GM21526 (cell line): ENCODE results near the gene CARD19.

Experiments
- ATAC-seq: cut with Tn5 transposase; IDR thresholded peaks from one replicate; pipeline ENCODE4 v1.9.1; 2021; ENCODE audit warnings: moderate library complexity; ENCODE audit not compliant: unreplicated experiment, low FRiP score

CARD19 gene

DNA sequence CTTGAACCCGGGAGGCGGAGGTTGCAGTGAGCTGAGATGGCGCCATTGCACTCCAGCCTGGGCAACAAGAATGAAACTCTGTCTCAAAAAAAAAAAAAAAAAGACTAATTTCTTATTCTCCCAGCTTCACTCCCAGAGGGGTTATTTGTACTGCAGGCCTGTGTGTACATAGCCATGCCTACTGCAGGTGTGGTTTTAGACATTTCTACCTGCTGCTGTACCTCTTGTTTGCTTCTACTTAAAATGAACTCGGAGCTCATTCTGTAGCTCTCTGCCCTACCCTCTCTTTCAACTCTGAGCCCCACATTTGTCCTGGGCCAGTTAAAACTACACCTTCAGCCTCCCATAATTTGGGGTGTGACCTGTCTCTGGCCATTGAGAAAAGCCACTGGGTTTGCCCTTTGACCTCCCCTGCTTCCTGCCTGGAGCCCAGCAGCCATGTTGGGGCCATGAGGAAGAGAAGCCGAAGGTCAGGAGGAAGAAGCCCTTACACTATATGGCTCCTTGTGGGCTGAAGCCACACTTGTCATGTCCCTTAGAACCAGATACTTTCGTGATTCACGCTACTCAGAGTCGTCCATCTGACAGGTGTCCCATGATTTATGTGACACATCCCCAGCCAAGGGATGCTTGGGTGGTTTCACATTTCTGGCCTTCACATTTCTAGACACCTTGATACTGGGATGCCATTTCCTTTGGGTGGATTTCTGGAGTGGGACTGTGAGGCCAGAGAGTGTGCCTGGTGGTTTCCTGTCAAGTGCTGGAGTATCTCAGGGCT, 9.4 kb upstream of the CARD19 start:
- no peak for ATAC-seq

DNA sequence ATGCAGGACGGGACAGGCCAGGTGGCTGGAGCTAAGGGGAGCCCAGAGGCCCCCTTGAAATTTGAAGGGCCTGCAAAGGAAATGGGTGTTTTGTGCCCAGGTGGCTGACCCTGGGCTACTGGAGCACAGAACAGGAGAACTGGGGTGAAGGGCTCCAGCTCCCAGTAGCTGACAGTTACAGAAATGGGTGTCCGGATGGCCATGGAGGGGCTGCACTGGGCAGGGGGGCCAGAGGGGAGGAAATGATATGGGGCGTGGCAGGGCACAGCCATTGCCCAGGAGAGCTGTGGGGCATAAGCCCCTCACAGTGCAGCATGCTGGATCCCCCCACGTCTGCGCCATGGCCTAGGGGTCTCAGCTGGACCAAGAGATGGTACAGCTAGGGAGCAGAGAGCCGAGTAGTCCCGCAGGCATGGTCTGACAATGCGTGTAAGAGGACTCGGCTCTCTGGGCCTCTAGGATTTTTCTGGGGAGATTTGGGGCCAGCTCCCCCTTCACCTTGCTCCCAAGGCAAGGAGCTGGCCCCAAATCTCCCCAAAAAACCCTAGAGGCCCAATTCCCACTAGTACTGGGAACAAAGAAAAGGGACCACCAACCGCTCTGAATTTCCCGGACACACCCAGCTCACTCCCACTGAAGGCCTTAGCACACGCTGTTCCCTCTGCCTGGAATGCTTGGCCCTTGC, 7.9 kb upstream of the CARD19 start:
- no peak for ATAC-seq

- no peak for ATAC-seq
These were observed 7.4 kb upstream of the CARD19 start for GRCh38 chr9:93088656-93089015.

DNA sequence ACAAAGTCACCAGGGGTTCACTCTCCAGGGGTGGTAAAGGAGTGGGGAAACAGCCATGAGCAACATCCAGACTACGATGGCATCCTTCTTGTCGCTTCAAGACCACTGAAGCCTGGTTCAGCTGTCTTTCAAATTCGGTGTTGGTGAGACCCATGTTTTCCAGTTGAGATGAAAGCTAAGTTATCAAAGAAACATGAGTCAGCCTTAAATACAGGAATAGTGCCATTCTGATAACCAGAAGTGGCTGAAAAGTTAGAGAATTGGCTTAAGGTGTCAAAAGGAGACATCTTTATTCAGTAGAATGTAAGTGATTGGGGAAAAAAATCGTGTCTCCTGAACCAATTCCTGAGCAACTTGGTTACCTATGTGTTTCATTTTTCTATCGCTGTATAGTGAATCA, 7.0 kb upstream of the CARD19 start:
- no peak for ATAC-seq

DNA sequence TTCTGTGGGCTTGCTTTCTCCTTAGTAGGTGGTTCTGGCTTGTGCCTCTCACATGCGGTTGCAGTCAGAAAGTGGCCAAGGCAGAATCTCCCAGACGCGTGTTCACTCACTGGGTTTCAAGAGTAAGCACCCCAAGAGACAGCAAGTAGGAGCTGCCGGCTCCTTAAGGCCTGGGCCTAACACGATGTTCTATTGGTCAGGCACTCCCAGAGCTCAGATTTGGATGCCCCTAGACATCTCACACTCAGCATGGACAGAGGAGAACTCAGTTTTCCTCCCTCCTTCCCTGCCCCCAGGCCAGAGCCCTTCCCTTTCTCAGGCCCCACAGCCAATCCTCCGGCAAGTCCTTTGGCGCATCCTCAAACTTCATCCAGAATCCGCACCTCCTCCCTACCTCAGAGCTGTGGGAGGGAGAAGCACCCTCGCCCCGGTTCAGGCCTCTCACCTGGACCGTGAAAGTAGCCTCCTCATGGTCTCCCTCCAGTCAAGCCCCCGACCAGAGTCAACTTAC, 6.5 kb upstream of the CARD19 start:
- no peak for ATAC-seq

DNA sequence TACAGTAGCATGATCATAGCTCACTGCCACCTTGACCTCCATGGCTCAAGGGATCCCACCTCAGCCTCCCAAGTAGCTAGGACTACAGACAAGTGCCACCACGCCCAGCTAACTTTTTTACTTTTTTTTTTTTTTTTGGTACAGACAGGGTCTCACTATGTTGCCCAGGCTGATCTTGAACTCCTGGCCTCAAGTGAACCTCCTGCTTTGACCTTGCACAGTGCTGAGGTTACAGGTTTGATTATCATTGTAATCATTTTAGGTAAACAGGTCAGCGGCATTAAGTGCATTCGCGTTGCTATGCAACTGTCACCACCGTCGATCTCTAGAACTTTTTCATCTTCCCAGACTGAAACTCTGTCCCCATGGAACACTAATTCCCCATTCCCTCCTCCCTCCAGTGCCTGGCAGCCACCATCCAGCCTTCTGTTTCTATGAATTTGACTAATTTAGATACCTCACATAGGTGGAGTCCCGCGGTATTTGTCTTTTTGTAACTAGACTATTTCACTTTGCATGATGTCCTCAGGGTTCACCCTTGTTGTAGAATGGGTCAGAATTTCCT, 5.8 kb upstream of the CARD19 start:
- ATAC-seq: no peak

- no peak for ATAC-seq
These were observed 5.0 kb upstream of the CARD19 start for GRCh38 chr9:93091056-93091452.

DNA sequence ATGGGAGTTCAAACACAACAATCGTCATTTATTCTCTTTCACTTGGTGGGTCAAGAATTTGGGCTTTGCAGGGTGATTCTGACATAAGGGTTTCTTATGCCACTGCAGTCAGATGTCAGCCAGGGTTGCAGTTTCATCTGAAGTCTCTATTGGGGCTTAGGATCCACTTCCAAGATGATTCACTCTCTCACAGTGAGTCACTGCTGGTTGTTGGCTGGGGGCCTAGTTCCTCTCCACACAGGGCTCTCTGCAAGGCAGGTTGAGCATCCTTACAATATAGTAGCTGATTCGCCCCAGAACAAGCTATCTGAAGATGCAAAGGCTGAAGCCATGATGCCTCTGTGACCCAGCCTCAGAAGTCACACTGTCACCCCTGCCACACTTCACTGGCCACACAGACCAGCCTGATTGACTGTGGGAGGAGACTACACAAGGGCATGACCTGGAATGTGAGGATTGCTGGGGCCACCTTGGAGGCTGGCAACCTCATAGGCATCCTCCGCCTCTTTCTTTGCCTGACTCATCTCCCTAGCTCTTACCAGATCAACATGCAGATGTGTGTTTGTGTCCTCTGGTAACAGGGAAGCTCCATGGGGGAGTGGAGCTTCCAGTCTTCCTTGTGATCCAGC, 4.5 kb upstream of the CARD19 start:
- ATAC-seq: no peak

DNA sequence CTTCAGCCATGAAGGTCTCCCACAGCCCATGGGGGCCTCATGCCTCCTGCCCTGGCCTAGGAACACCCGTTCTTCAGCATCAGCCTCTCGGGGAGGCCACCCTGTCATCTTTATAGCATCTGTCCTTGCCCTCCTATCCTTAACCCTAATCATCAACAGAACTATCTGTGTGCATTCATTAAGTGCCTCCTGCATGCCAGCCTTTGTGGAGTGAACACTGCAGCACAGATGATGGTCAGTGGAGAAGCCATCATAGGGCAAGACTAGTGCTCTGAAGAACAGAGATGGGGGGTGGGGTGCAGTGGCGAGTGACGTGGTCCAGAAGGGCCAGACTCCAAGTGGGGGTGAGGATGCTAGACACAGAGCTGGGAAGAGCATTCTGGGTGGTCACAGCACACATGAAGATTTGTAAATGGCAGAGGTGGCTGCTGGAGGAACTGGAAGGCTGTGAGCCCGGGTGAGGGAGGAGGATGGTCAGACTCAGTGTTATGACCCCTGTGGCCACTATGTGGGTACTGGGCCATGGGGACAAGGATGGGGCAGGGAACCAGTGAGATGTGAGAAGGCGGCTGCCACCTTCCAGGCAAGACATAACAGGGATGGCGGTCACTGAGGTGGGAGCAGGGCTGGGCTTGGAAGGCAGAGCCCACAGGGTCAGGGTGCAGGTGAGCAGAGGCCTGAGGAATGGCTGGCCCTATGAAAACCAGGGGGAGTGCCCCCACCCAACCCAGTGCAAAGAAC, 3.6 kb upstream of the CARD19 start:
- ATAC-seq: no peak

DNA sequence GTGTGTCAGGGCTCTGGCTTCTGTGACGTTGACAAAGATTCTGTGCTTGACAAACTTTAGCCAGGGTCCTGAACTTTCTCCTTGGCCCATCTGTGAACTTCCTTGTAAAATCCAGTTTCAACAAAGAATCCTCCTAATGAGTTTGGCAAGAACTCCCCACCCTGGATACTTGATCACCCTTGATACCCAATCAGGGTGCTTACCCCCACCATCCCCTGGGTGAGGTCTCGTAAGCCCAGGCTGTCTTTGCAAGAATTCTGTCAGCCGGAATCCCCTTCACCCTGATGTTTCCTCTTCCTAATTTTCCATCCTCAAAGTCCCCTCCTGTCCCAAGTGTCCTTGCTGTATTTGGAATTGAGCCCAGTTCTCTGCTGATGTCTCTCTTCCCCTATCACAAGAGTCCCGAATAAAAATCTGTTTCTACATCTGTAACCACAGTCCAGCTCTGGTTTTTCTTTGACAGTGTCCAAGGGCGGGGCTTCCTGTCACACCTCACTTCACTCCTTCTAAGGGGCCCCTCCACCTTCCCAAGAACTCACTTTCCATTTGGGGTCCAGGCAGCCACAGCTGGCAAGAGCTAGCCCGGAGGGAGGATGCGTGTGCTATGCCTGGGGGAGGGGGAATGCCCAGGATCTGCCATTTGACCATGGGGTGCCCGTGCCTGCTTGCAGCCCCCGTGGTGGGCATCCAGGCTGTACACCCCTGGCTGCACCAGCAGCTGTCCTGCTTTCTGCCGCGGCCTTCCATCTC, 2.7 kb upstream of the CARD19 start:
- ATAC-seq: no peak

DNA sequence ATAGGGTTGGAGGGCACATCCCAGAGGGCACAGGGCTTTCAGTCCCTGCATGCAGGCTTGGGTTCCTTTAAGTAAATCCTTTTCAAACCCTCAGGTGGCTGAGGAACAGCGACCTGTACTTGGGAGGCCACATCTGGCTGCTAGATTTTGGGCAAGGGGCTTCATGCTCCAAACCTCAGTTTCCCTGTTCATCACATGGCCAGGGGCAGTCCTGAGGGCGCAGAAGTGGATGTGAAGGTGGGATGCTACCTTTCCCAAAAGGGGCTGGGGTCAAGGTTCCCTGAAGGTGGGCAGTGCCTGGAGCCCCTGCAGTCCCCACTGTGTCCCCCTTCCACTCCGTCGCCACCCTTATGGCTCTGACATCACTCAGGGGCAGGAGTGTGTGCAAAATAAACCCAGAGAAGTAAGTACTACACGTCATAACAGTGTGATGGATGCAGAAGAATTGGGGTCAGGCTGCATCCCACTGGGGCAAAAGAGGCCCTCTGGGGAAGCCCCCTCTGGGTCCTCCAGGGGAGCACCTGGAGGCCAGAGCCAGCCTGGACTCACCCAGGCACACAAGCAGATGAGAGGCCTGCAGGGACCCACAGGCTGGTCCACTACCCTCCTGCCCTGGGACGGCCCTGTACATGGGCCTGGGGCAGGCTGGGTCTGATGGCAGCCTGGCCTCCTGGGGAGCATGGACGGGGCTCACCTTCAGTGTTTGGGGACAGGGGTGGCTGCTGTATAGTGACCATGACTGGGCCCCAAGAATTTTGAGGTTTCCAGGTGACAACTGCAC, 1.9 kb upstream of the CARD19 start:
- no peak for ATAC-seq

- ATAC-seq: no peak
These were observed 1.3 kb upstream of the CARD19 start for GRCh38 chr9:93094658-93095204.

DNA sequence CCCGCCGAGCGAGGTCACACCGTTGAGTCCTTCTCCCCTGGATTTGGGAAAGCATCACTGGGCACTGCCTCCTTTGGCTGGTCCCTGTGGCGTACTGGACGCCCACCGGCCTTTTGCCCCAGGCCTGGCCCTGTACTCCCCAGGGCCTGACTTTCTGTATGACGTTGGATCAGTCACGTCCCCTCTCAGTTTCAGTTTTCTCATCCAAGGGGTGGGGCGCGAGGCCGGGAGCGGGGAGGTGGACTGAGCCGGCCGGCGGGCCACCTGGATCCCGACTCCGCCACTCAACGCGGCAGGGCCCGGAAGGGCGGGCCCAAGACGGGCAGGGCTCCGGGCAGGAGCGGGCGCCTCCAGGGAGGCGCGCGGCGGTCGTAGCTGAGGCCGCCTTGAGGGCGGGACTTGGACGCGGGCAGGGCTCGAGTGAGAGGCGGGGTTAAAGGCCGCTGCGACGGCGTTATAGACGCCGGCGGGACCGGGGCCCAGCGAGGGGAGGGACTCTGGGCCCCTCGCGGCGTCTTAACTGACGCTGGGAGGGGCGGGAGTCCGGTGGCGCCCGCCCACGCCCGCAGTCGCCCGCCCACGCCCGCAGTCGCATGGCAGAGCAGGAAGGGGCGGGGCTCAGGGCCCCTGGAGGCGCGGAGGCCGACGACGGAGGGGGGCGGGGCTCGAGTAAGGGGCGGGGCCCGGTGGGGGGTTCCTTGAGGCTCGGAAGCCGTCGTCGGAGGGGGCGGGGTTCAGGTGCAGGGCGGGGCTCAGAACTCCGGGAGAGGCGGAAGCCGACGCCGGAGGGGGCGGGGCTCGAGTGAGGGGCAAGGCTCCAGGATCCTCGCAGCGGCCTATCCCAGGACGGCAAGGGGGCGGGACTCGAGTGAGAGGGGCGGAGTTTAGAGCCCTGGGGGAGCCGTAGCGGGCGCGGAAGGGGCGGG, 549 bp upstream of the CARD19 start:
- ATAC-seq: peak; percentile 51

DNA sequence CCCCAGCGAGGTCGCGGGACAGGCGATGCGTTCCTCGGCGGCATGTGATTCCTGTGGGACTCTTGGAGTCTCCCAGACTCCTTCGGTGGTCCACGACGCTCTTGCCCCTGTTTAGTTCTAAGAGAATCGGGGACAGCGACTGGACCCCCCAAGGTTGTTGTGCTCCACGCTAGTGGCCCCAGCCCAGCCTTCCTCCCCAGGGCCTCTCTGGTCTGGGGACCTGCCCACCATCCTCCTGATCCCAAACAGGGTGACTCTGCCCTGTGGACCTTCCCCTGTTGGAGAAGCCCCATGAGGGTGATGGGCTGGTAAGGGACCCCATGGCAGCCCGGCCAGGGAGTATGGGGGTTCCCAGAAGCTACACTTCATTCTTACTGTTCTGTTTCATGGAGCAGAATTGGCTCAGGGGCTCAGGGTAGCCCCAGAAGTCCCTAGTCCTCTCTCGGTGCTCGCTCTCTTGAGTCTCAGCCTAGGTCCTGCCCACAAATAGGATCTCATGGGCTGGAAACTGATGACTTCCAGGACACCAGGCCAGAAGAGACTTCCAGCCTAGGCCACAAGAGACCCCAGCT, 880 bp downstream of the CARD19 start:
- ATAC-seq: no peak

DNA sequence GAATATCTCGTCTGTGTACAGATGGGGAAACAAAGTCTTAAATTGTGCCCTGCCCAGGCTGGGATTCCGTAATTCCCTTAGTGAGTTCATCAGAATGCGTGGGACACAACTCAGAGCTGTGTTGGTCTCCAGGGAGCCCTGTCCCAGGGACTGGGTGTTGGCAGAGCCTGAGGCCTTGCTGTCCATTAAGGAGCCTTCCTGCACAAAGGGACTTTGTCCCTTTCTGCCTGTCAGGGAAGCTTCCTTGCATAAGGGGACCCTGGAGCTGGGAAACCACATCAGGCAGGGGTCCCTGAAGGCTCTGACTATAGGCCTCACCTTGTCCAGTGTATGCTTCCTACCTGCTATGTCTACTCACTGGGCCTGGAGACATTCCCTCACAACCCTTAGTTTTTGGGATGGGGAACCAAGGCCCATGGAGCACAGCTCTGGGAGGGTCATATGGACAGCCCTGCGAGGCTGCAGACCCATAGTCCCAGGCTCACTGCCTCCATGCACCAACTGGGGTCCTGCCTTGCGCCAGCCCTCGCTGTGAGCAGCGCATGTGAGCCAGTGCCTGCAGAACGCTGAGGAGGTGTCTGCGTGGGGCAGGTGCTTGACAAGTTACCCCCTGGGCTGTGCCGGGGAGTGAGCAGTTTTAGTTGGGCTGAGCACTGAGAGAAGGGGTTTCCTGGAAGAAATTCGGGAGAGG, 1.6 kb downstream of the CARD19 start:
- no peak for ATAC-seq

GRCh38 chr9:93098236-93098946, 2.4 kb downstream of the CARD19 start:
- ATAC-seq: no peak
